ENCODE measurements around the gene LRRC4C. TPM values are rescaled to one million over a fixed set of nuclear protein-coding genes. Genes with fewer than 3 reads are reported as not detected.

The LRRC4C gene
- total and polyA plus RNA-seq, 10 of the 15 experiments (the other 5 are each of a cell fraction or from before 2014, with no cell fraction given) = 1.5 TPM; not detected in 9

DNA sequence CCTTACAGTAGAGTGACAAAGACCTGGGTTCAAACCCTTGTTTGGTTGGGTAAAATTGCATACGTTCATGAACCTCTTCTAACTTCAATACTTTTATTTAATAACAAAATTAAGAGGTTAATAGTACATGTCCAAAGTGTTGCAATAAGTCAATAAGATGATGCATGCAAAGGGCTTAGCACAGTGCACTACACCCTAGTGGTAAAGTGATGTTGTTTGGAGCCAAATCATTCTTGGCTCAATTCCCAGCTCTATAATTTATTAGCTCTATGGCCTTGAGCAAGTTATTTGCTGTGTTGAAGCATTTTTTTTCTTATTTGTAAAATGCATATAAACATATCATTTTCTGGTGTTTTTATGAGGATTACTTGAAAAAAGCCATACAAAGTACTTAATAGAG, 945.3 kb downstream of the LRRC4C start:
- RAD21 ChIA-PET (ENCODE audit: unreplicated experiment) = no interaction called here
- Histone ChIP-seq H3K4me1 (ENCODE audit: control insufficient read depth, insufficient read depth, low read length) (no peaks in the 10 kb centered on the region), H3K27ac (ENCODE audit: control insufficient read depth, insufficient read depth) (no peak overlapping the region), H4K20me1 (ENCODE audit: control insufficient read depth, insufficient read depth) (no peaks in the 10 kb centered on the region), H3K36me3 (ENCODE audit: control insufficient read depth in 2 of 2, insufficient read depth in 2 of 2, low read length in 1 of 2) (no peaks in the 10 kb centered on the region), H3K9me3 (replicated peaks; ENCODE audit: control insufficient read depth, insufficient read depth, low read length) (no peaks in the 10 kb centered on the region), H3K27me3 (replicated peaks in 1 of 2; ENCODE audit: control insufficient read depth in 2 of 2, insufficient read depth in 2 of 2, low read length in 1 of 2) (no peaks in the 10 kb centered on the region), H2AFZ (ENCODE audit: control insufficient read depth, low read depth, low read length) (no peak overlapping the region), H3K79me2 (ENCODE audit: control insufficient read depth, insufficient read depth, low read length) (no peaks in the 10 kb centered on the region), H3K9ac (ENCODE audit: control insufficient read depth, insufficient read depth, low read length) (no peak overlapping the region), H3K4me3 (no peak overlapping the region), H3K4me2 (ENCODE audit: control insufficient read depth, insufficient read depth) (no peak overlapping the region)
- intact Hi-C loops (cut with micrococcal nuclease; ENCODE audit: unreplicated experiment) (no loop called here), in situ Hi-C loops (cut with MboI) (no loop called here)
- ATAC-seq (no peak), DNase-seq (ENCODE audit: low read depth, low spot score) (no peak), FAIRE-seq (no peak)
- SMC1A ChIA-PET (ENCODE audit: uncharacterized antibody, unreplicated experiment) = no interaction called here
- POLR2A ChIA-PET = no interaction called here
- no TSS peak for BruUV-seq (replicated peaks)
- TF ChIP-seq CREB1 (IDR thresholded peaks at IDR 0.05; ENCODE audit: low read depth) (no peak), RELA (IDR thresholded peaks at IDR 0.05; ENCODE audit: borderline replicate concordance, partially characterized antibody) (no peak)
- TF ChIP-seq, protein P1, sequence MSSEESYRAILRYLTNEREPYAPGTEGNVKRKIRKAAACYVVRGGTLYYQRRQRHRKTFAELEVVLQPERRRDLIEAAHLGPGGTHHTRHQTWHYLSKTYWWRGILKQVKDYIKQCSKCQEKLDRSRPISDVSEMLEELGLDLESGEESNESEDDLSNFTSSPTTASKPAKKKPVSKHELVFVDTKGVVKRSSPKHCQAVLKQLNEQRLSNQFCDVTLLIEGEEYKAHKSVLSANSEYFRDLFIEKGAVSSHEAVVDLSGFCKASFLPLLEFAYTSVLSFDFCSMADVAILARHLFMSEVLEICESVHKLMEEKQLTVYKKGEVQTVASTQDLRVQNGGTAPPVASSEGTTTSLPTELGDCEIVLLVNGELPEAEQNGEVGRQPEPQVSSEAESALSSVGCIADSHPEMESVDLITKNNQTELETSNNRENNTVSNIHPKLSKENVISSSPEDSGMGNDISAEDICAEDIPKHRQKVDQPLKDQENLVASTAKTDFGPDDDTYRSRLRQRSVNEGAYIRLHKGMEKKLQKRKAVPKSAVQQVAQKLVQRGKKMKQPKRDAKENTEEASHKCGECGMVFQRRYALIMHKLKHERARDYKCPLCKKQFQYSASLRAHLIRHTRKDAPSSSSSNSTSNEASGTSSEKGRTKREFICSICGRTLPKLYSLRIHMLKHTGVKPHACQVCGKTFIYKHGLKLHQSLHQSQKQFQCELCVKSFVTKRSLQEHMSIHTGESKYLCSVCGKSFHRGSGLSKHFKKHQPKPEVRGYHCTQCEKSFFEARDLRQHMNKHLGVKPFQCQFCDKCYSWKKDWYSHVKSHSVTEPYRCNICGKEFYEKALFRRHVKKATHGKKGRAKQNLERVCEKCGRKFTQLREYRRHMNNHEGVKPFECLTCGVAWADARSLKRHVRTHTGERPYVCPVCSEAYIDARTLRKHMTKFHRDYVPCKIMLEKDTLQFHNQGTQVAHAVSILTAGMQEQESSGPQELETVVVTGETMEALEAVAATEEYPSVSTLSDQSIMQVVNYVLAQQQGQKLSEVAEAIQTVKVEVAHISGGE (CRISPR knock-in tag; IDR thresholded peaks at IDR 0.05) = no peak
- TF ChIP-seq, protein P2, sequence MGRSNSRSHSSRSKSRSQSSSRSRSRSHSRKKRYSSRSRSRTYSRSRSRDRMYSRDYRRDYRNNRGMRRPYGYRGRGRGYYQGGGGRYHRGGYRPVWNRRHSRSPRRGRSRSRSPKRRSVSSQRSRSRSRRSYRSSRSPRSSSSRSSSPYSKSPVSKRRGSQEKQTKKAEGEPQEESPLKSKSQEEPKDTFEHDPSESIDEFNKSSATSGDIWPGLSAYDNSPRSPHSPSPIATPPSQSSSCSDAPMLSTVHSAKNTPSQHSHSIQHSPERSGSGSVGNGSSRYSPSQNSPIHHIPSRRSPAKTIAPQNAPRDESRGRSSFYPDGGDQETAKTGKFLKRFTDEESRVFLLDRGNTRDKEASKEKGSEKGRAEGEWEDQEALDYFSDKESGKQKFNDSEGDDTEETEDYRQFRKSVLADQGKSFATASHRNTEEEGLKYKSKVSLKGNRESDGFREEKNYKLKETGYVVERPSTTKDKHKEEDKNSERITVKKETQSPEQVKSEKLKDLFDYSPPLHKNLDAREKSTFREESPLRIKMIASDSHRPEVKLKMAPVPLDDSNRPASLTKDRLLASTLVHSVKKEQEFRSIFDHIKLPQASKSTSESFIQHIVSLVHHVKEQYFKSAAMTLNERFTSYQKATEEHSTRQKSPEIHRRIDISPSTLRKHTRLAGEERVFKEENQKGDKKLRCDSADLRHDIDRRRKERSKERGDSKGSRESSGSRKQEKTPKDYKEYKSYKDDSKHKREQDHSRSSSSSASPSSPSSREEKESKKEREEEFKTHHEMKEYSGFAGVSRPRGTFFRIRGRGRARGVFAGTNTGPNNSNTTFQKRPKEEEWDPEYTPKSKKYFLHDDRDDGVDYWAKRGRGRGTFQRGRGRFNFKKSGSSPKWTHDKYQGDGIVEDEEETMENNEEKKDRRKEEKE (IDR thresholded peaks at IDR 0.05) = no peak
- TF ChIP-seq, protein P3, sequence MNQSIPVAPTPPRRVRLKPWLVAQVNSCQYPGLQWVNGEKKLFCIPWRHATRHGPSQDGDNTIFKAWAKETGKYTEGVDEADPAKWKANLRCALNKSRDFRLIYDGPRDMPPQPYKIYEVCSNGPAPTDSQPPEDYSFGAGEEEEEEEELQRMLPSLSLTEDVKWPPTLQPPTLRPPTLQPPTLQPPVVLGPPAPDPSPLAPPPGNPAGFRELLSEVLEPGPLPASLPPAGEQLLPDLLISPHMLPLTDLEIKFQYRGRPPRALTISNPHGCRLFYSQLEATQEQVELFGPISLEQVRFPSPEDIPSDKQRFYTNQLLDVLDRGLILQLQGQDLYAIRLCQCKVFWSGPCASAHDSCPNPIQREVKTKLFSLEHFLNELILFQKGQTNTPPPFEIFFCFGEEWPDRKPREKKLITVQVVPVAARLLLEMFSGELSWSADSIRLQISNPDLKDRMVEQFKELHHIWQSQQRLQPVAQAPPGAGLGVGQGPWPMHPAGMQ (IDR thresholded peaks at IDR 0.05; ENCODE audit: borderline replicate concordance) = no peak
- 0% methylated on average over 1 of the region's 1 CpG for WGBS (ENCODE audit: insufficient coverage, insufficient replicate concordance, low lambda C conversion rate, missing lambda C conversion rate)
- CTCF ChIA-PET = no interaction called here
